ENCODE data around the gene SGCD. TPM values are rescaled to one million over a fixed set of nuclear protein-coding genes. Genes with fewer than 3 reads are reported as not detected.

The SGCD gene
- total RNA-seq, 2 donors from 2014 or later, result 1.0 to 2.2 TPM

GRCh38 chr5:156753846-156754245, 426.9 kb downstream of the SGCD start:
- no peak for DNase-seq
- intact Hi-C loops (cut with DNase I), result no loop called here
- H3K4me1 ChIP-seq, result no peaks in the 10 kb centered on the region
- no peaks in the 10 kb centered on the region for H3K9me3 ChIP-seq
- H3K27me3 ChIP-seq, result no peaks in the 10 kb centered on the region
- H3K27ac ChIP-seq, result no peak overlapping the region
- H3K36me3 ChIP-seq, result no peaks in the 10 kb centered on the region
- no peak for TF ChIP-seq CTCF (IDR thresholded peaks at IDR 0.05)
- H3K9ac ChIP-seq (ENCODE audit: low read depth in 2 of 2, low read length in 2 of 2), result no peak overlapping the region
- no peak overlapping the region for H3K4me3 ChIP-seq

DNA sequence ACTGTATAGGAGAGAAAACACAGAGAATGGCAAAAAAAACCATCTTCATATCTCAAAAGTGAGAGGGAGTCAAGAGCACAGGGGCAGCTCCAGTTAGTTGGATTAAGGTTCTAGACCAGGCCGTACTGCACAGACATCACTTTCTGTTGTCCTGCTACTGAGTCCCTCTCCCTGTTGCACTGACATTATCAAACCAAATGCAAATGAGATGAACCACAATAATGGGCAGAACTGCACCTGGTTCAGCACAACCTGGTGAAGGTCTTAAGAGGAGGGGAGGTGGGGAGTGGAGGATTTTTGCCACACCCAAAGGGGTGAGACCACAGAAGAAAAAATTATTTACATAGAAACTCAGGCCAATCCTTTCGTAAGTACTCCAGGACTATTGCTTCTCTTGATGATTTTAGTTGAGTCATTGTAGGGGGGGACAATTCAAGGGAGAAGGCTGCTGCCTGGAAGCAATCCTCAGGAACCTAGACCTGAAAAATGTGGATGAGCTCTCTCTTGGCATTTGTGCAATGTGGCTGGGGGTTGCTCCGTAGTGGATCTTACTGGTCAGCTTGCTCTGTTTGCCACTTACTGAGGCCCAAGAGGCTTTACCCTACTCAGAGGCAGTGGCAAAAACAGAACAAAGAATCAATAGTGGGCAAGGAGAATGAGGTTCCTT, 428.6 kb downstream of the SGCD start:
- no peak overlapping the region for H3K9ac ChIP-seq (ENCODE audit: low read depth in 2 of 2, low read length in 2 of 2)
- H3K9me3 ChIP-seq, result no peaks in the 10 kb centered on the region
- intact Hi-C loops (cut with DNase I), result no loop called here
- no peak for DNase-seq
- H3K36me3 ChIP-seq, result no peaks in the 10 kb centered on the region
- no peak for TF ChIP-seq CTCF (IDR thresholded peaks at IDR 0.05)
- H3K4me3 ChIP-seq, result no peak overlapping the region
- H3K4me1 ChIP-seq, result no peaks in the 10 kb centered on the region
- no peaks in the 10 kb centered on the region for H3K27me3 ChIP-seq
- H3K27ac ChIP-seq, result no peak overlapping the region

DNA sequence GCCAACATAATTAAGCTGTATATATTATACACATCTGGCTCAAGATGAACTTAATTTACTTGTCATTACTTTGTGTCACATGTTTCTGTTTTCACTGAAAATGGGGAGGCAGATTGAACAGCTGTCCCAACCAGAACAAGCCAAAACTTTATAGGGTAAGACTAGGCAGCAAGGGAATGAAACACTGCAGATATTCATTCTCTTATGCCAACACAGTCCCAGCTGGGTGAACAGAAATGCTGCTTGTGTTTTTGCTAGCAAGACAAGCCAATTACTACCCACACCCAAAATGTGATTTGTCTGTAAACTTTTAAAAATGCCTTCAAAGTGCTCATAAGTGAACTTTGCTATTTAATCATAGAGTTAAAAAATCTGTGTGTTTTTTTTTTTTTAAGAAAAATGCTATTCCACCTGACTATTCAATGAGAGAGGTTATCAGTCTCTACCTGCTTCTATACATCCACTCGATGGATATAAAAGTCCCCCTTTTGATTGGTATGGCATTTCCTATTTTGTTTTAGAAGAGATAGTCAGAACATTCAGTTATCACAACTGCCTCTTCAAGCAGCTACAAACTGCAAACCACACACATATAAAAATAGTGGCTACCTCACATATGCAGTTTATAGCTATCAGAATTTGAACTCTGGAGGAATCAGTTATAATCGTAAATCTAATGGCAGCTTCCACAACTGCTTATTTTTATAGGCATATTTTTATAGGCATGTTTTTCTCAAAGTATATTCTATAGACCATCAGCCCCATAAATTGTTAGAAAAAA, 431.2 kb downstream of the SGCD start:
- Histone ChIP-seq H3K4me3 (no peak overlapping the region), H3K36me3 (no peaks in the 10 kb centered on the region), H3K9ac (ENCODE audit: low read depth in 2 of 2, low read length in 2 of 2) (no peak overlapping the region), H3K27me3 (no peaks in the 10 kb centered on the region), H3K9me3 (no peaks in the 10 kb centered on the region), H3K27ac (no peak overlapping the region), H3K4me1 (no peaks in the 10 kb centered on the region)
- TF ChIP-seq CTCF (IDR thresholded peaks at IDR 0.05), result no peak
- no peak for DNase-seq
- intact Hi-C loops (cut with DNase I), result no loop called here

- Histone ChIP-seq H3K27ac (no peak overlapping the region), H3K27me3 (no peaks in the 10 kb centered on the region), H3K9ac (ENCODE audit: low read depth in 2 of 2, low read length in 2 of 2) (no peak overlapping the region), H3K36me3 (no peaks in the 10 kb centered on the region), H3K9me3 (no peaks in the 10 kb centered on the region), H3K4me1 (no peaks in the 10 kb centered on the region), H3K4me3 (no peak overlapping the region)
- no peak for DNase-seq
- no peak for TF ChIP-seq CTCF (IDR thresholded peaks at IDR 0.05)
- intact Hi-C loops (cut with DNase I), result no loop called here
These were observed 432.2 kb downstream of the SGCD start for GRCh38 chr5:156759156-156759555.

- Histone ChIP-seq H3K4me1 (no peaks in the 10 kb centered on the region), H3K9ac (ENCODE audit: low read depth in 2 of 2, low read length in 2 of 2) (no peak overlapping the region), H3K4me3 (no peak overlapping the region), H3K9me3 (no peaks in the 10 kb centered on the region), H3K36me3 (no peaks in the 10 kb centered on the region), H3K27me3 (no peaks in the 10 kb centered on the region), H3K27ac (no peak overlapping the region)
- intact Hi-C loops (cut with DNase I), result no loop called here
- no peak for TF ChIP-seq CTCF (IDR thresholded peaks at IDR 0.05)
- no peak for DNase-seq
These were observed 435.8 kb downstream of the SGCD start for GRCh38 chr5:156762771-156763170.

Measured in colonic mucosa (tissue), 4 donors.